ENCODE results near the gene MBOAT2.
A peak's percentile ranks its signal among the peaks of the same experiment; 100 is the strongest.

MBOAT2 gene

DNA sequence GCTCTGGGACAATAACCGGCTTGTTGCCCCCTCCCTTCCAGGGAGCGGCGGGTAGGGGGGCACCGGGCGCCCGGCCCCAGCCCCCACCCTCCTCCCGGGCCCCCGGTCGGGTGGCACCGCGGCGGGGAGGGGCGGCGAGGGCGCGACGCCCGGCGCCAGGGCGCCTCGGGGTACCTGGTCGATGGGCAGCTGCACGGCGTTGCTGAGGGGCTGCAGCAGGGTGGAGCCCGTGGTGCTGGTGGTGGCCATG is 193 bp downstream of the MBOAT2 start:
- no peak overlapping the region for H3K9ac ChIP-seq
- H3K27ac ChIP-seq: no peak overlapping the region
- peak overlapping the region; percentile 68 for H3K4me2 ChIP-seq (ENCODE audit: low read length)
- H3K4me1 ChIP-seq: peaks cover 4% of the 10 kb centered on the region
- peak overlapping the region; percentile 75 for H3K4me3 ChIP-seq (ENCODE audit: low read depth, low read length)
- TF ChIP-seq, protein P1, sequence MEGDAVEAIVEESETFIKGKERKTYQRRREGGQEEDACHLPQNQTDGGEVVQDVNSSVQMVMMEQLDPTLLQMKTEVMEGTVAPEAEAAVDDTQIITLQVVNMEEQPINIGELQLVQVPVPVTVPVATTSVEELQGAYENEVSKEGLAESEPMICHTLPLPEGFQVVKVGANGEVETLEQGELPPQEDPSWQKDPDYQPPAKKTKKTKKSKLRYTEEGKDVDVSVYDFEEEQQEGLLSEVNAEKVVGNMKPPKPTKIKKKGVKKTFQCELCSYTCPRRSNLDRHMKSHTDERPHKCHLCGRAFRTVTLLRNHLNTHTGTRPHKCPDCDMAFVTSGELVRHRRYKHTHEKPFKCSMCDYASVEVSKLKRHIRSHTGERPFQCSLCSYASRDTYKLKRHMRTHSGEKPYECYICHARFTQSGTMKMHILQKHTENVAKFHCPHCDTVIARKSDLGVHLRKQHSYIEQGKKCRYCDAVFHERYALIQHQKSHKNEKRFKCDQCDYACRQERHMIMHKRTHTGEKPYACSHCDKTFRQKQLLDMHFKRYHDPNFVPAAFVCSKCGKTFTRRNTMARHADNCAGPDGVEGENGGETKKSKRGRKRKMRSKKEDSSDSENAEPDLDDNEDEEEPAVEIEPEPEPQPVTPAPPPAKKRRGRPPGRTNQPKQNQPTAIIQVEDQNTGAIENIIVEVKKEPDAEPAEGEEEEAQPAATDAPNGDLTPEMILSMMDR (IDR thresholded peaks at IDR 0.05): no peak
- peak overlapping the region; percentile 79 for H2AFZ ChIP-seq
- H3K79me2 ChIP-seq: peaks cover 19% of the 10 kb centered on the region
- no peaks in the 10 kb centered on the region for H3K27me3 ChIP-seq (ENCODE audit: control insufficient read depth, insufficient read depth, low read length)
- no peaks in the 10 kb centered on the region for H3K36me3 ChIP-seq (ENCODE audit: control insufficient read depth, insufficient read depth, low read length)
- H3K9me3 ChIP-seq (ENCODE audit: control insufficient read depth, low read length): no peaks in the 10 kb centered on the region

DNA sequence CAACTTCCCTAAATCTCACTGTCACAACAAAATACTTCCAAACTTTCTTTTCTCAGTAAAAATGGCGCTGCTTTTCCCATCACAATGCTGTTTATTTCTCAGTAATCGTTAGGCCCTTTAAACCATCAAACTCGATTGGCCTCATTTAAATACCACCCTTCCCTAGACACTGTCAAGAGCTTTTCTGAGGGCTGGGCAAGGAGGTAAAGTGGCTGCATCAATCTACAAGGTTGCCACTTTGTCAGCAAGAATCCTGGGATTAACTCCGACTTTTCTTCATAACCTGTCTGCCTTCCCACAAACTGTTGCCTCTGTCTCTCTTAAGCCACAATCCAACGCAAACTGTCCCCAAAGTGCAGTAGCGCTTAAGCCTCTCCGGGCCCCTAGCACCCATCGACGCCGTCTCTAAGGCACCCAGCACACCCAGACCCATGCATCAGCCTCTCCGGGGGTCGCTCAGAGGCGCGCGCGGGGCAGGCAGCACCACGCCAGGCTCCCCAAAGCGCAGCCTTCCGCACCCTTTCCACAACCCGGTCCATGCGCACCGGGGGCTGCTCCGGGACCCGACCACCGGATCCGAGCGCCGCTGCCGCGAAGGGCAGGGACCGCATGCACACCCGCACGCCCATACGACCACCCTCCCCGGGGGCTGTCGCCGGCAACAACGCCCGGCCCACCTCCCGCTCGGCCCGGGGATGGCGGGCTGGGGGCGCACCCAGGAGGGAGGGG is 683 bp downstream of the MBOAT2 start:
- H3K36me3 ChIP-seq (ENCODE audit: control insufficient read depth, insufficient read depth, low read length): no peaks in the 10 kb centered on the region
- no peak overlapping the region for H3K27ac ChIP-seq
- peaks cover 4% of the 10 kb centered on the region for H3K4me1 ChIP-seq
- H3K79me2 ChIP-seq: peaks cover 22% of the 10 kb centered on the region
- H3K9ac ChIP-seq: peak overlapping the region; percentile 5
- H3K27me3 ChIP-seq (ENCODE audit: control insufficient read depth, insufficient read depth, low read length): no peaks in the 10 kb centered on the region
- peak overlapping the region; percentile 79 for H2AFZ ChIP-seq
- peak overlapping the region; percentile 75 for H3K4me3 ChIP-seq (ENCODE audit: low read depth, low read length)
- no peaks in the 10 kb centered on the region for H3K9me3 ChIP-seq (ENCODE audit: control insufficient read depth, low read length)
- H3K4me2 ChIP-seq (ENCODE audit: low read length): peak overlapping the region; percentile 68
- TF ChIP-seq, protein P1 (IDR thresholded peaks at IDR 0.05): no peak

DNA sequence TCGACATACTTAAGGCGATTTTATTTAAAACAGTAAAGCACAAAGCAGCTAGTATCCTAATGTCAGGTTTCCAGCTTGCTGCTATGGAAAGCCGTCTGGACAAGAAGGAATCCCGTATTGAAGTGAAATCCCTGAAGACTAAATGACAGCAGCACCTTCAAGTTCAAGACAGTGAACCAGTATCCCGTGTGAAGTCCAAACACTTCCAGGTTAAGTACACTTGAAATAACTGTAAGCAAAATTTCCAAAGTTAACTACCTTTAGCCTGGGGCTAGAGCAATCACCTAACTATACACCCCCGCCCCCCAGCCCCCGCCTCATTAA is 1.2 kb downstream of the MBOAT2 start:
- Histone ChIP-seq H3K27me3 (ENCODE audit: control insufficient read depth, insufficient read depth, low read length) (no peaks in the 10 kb centered on the region), H3K27ac (no peak overlapping the region), H2AFZ (peak overlapping the region; percentile 79), H3K79me2 (peaks cover 22% of the 10 kb centered on the region), H3K4me2 (ENCODE audit: low read length) (peak overlapping the region; percentile 68), H3K9ac (no peak overlapping the region), H3K4me1 (peaks cover 4% of the 10 kb centered on the region), H3K9me3 (ENCODE audit: control insufficient read depth, low read length) (no peaks in the 10 kb centered on the region), H3K36me3 (ENCODE audit: control insufficient read depth, insufficient read depth, low read length) (no peaks in the 10 kb centered on the region), H3K4me3 (ENCODE audit: low read depth, low read length) (peak overlapping the region; percentile 75)
- TF ChIP-seq, protein P1 (IDR thresholded peaks at IDR 0.05): no peak

DNA sequence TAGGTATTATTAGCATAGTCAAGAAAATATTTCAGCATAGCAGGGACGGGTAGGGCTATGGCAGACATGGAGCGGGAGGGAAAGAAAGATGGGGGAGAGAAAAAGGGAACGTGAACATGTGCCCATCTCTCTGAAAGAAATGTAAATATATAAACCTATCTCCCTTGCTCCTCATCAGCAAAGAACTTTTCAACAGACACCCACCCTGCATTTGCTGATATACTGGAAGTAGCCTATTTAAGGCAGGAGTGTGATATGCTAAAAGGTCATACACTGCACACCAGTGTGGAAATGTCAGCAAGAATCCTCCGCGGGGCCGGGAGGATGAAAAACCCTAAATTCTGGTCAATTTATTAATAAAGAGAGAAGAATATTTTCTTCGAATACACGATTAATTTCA is 1.7 kb downstream of the MBOAT2 start:
- H3K79me2 ChIP-seq: peaks cover 25% of the 10 kb centered on the region
- H3K27me3 ChIP-seq (ENCODE audit: control insufficient read depth, insufficient read depth, low read length): no peaks in the 10 kb centered on the region
- H3K9me3 ChIP-seq (ENCODE audit: control insufficient read depth, low read length): no peaks in the 10 kb centered on the region
- no peak overlapping the region for H3K27ac ChIP-seq
- H3K4me3 ChIP-seq (ENCODE audit: low read depth, low read length): no peak overlapping the region
- no peaks in the 10 kb centered on the region for H3K36me3 ChIP-seq (ENCODE audit: control insufficient read depth, insufficient read depth, low read length)
- H3K4me2 ChIP-seq (ENCODE audit: low read length): peak overlapping the region; percentile 68
- H3K4me1 ChIP-seq: peaks cover 4% of the 10 kb centered on the region
- H2AFZ ChIP-seq: no peak overlapping the region
- TF ChIP-seq, protein P1 (IDR thresholded peaks at IDR 0.05): no peak
- no peak overlapping the region for H3K9ac ChIP-seq

DNA sequence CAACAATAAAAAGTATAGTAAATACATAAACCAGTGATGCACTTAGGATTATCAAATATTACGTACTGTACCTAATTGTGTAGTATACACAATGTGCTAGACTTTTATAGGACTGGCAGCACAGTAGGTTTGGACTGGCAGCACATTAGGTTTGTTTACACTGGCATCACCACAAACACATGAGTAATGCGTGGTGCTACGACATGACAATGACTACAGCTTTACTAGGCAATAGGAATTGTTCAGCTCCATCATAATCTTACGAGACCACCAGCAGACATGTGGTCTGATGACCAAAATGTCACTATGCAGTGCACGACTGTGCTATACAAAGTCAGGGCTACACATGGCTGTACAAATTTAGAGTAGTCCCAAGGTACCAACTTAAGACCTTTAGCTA is 2.3 kb downstream of the MBOAT2 start:
- no peak overlapping the region for H3K27ac ChIP-seq
- H3K36me3 ChIP-seq (ENCODE audit: control insufficient read depth, insufficient read depth, low read length): no peaks in the 10 kb centered on the region
- H3K9ac ChIP-seq: no peak overlapping the region
- peaks cover 4% of the 10 kb centered on the region for H3K4me1 ChIP-seq
- H3K4me3 ChIP-seq (ENCODE audit: low read depth, low read length): no peak overlapping the region
- TF ChIP-seq, protein P1 (IDR thresholded peaks at IDR 0.05): no peak
- H3K9me3 ChIP-seq (ENCODE audit: control insufficient read depth, low read length): no peaks in the 10 kb centered on the region
- no peak overlapping the region for H3K4me2 ChIP-seq (ENCODE audit: low read length)
- no peaks in the 10 kb centered on the region for H3K27me3 ChIP-seq (ENCODE audit: control insufficient read depth, insufficient read depth, low read length)
- H2AFZ ChIP-seq: no peak overlapping the region
- peaks cover 28% of the 10 kb centered on the region for H3K79me2 ChIP-seq
